Vagina (tissue), 2 donors: ENCODE data around the gene TAX1BP1. TPM values are rescaled to one million over a fixed set of nuclear protein-coding genes. Genes with fewer than 3 reads are reported as not detected.

Experiments
- DNase-seq, 2 donors: peaks; one replicate each; pipeline ENCODE4 v3.0.0-alpha.2; 2017; ENCODE audit errors: extremely low spot score in 2 of 2
- H3K27ac ChIP-seq: fragments of 200-600 bp; sonication (generic); one replicate; pipeline ENCODE4 v1.5.1; 2019
- H3K27me3 ChIP-seq: fragments of 200-600 bp; sonication (generic); one replicate; pipeline ENCODE4 v1.5.1; 2019
- H3K36me3 ChIP-seq, 2 donors: fragments of 200-600 bp; sonication (generic); one replicate each; pipeline ENCODE4 v1.5.1; 2017 to 2019
- H3K4me1 ChIP-seq: fragments of 200-600 bp; sonication (generic); one replicate; pipeline ENCODE4 v1.5.1; 2019
- H3K4me3 ChIP-seq, 2 donors: fragments of 200-600 bp; sonication (generic); 1 replicate in 1 of 2; 2 replicates in 1 of 2; pipeline ENCODE4 v1.5.1; 2016 to 2019
- H3K9me3 ChIP-seq: fragments of 200-600 bp; sonication (generic); one replicate; pipeline ENCODE4 v1.5.1; 2019
- POLR2A ChIP-seq, 2 donors: fragments of 450-650 bp; IDR thresholded peaks; one replicate each; pipeline ENCODE4 v1.6.1; 2017; ENCODE audit warnings: antibody characterized with exemption in 2 of 2, mild to moderate bottlenecking in 2 of 2, moderate library complexity in 2 of 2
- POLR2AphosphoS5 ChIP-seq, 2 donors: sonication (generic); formaldehyde crosslinking; IDR thresholded peaks; one replicate each; pipeline ENCODE4 v1.9.0; 2017; ENCODE audit warnings: antibody characterized with exemption in 2 of 2, mild to moderate bottlenecking in 2 of 2, low read depth in 1 of 2; ENCODE audit not compliant: insufficient read depth in 1 of 2
- intact Hi-C: fragments of 100-400 bp; cut with DNase I; formaldehyde crosslinking; loops from one replicate; pipeline ENCODE4 v1.15.1; 2023
- total RNA-seq: library from RNA; depleted of rRNA; stranded (reverse); fragments of >200 nt; gene quantifications from one replicate; pipeline ENCODE4 v1.2.3, GENCODE V29; 2016
- TF ChIP-seq, protein P1 (sequence below), 3 experiments: fragments of 450-650 bp in 2 of 3; fragments of 200-600 bp in 1 of 3; sonication (generic) in 1 of 3; IDR thresholded peaks; one replicate each; pipeline ENCODE4 v1.5.1; 2017 to 2019; ENCODE audit warnings: antibody characterized with exemption in 3 of 3, mild to moderate bottlenecking in 2 of 3, moderate library complexity in 2 of 3

TAX1BP1 gene
- total RNA-seq, 1 donor from 2014 or later, result 83.2 TPM

DNA sequence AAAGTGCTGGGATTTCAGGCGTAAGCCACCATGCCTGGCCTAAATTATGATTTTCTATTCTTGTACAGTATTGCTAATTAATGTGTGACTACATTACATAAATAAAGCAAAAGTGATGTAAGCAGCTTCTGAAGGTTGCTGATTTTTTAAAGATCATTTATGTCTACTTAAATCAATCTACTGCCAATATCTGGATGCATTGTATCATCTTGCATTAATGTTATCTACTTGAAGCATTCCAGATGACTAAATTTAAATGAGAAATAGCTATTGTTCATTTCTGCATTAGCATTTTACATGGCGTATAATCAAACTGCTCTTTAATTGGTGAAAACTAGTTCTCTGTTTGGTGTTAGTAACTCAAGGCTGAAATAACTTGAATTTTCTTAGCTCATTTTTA, 40.2 kb upstream of the TAX1BP1 start:
- no peak overlapping the region for H3K27ac ChIP-seq
- no peaks in the 10 kb centered on the region for H3K4me1 ChIP-seq
- intact Hi-C loops, result no loop called here
- no peak overlapping the region for H3K4me3 ChIP-seq
- DNase-seq, result no peak
- no peaks in the 10 kb centered on the region for H3K27me3 ChIP-seq
- no peaks in the 10 kb centered on the region for H3K36me3 ChIP-seq
- TF ChIP-seq, protein P1, sequence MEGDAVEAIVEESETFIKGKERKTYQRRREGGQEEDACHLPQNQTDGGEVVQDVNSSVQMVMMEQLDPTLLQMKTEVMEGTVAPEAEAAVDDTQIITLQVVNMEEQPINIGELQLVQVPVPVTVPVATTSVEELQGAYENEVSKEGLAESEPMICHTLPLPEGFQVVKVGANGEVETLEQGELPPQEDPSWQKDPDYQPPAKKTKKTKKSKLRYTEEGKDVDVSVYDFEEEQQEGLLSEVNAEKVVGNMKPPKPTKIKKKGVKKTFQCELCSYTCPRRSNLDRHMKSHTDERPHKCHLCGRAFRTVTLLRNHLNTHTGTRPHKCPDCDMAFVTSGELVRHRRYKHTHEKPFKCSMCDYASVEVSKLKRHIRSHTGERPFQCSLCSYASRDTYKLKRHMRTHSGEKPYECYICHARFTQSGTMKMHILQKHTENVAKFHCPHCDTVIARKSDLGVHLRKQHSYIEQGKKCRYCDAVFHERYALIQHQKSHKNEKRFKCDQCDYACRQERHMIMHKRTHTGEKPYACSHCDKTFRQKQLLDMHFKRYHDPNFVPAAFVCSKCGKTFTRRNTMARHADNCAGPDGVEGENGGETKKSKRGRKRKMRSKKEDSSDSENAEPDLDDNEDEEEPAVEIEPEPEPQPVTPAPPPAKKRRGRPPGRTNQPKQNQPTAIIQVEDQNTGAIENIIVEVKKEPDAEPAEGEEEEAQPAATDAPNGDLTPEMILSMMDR (IDR thresholded peaks at IDR 0.05), result no peak
- TF ChIP-seq POLR2AphosphoS5 (IDR thresholded peaks at IDR 0.05; ENCODE audit: insufficient read depth in 1 of 2, low read depth in 1 of 2) (no peak), POLR2A (IDR thresholded peaks at IDR 0.05) (no peak)
- no peaks in the 10 kb centered on the region for H3K9me3 ChIP-seq

DNA sequence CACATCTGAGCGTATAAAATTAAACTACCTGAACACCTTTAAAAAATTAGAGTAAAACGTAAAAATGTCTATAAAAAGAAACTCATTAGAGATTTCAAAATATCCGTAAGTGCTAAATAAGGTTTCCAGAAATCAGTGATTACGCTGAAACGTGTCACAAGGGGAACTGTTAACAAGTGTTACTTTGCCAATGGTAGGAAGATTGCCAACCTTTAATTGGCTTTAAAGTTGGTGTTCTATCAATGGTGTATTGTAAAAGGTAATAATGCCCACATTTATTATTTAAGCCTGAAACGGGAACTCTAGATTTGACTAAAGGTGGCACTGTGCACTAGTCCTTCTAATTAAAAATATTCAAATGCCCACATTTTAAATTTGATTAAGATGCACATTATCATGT, 39.5 kb upstream of the TAX1BP1 start:
- Histone ChIP-seq H3K36me3 (no peaks in the 10 kb centered on the region), H3K4me3 (no peak overlapping the region), H3K4me1 (no peaks in the 10 kb centered on the region), H3K27ac (no peak overlapping the region), H3K27me3 (no peaks in the 10 kb centered on the region), H3K9me3 (no peaks in the 10 kb centered on the region)
- TF ChIP-seq, protein P1 (IDR thresholded peaks at IDR 0.05), result no peak
- no peak for TF ChIP-seq POLR2AphosphoS5 (IDR thresholded peaks at IDR 0.05; ENCODE audit: insufficient read depth in 1 of 2, low read depth in 1 of 2)
- no peak for TF ChIP-seq POLR2A (IDR thresholded peaks at IDR 0.05)
- intact Hi-C loops, result no loop called here
- no peak for DNase-seq

DNA sequence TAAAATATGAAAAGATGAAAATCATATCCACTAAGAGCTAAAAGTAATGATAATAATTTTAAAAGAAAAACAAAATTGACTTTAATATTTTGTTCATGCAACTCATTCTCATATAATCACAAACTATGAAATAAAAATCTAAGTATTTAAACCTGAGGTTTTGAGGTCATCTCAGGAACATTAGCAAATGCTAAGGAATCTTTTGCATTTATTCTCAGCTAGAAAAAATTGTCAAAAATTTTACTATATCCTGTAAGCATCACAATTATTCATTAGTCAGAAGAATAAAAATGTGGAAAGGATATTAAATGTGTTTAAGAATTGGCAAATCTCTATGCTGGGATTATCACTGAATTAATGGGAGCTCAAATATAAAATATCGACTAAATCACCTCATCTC, 36.8 kb upstream of the TAX1BP1 start:
- no peak for DNase-seq
- intact Hi-C loops, result no loop called here
- TF ChIP-seq, protein P1 (IDR thresholded peaks at IDR 0.05), result no peak
- TF ChIP-seq POLR2A (IDR thresholded peaks at IDR 0.05), result no peak
- TF ChIP-seq POLR2AphosphoS5 (IDR thresholded peaks at IDR 0.05; ENCODE audit: insufficient read depth in 1 of 2, low read depth in 1 of 2), result no peak
- Histone ChIP-seq H3K36me3 (no peaks in the 10 kb centered on the region), H3K27me3 (no peaks in the 10 kb centered on the region), H3K4me1 (no peaks in the 10 kb centered on the region), H3K4me3 (no peak overlapping the region), H3K9me3 (no peaks in the 10 kb centered on the region), H3K27ac (no peak overlapping the region)

DNA sequence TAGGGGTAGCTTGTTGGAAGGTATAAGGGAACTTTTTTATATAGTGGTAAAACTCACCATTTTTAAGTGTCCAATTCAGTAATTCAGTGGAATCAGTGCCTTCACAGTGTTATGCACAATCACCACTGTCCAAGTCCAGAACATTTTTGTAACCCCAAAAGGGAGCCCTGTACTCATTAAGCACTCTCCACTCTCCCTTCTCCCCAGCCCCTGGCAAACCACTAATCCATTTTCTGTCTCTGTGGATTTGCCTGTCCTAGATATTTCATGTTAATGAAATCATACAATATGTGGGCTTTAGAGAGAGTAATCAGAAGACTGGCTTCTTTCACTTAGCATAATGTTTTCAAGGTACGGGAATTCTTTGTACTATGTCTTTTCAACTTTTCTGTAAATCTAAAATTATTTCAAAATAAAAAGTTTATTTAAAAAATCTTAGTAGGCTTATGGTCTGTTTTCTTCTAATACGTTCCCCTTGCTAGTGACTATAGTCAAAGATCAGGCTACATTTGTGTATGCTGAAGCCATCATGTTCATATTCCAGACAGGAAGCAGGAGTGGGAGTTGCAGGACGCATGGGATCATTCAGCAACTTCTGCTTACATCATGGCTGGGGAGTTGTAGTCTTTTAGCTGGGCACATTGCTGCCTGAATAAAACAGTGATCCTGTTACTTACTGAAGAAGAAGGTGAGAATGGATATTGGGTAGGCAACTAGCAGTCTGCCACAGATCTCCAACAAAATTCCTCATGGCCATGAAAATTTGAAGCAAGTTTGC, 35.4 kb upstream of the TAX1BP1 start:
- no peak overlapping the region for H3K27ac ChIP-seq
- intact Hi-C loops, result no loop called here
- peaks cover 8% of the 10 kb centered on the region for H3K4me1 ChIP-seq
- H3K36me3 ChIP-seq, result no peaks in the 10 kb centered on the region
- no peak for TF ChIP-seq POLR2AphosphoS5 (IDR thresholded peaks at IDR 0.05; ENCODE audit: insufficient read depth in 1 of 2, low read depth in 1 of 2)
- TF ChIP-seq, protein P1 (IDR thresholded peaks at IDR 0.05), result no peak
- no peak for TF ChIP-seq POLR2A (IDR thresholded peaks at IDR 0.05)
- no peaks in the 10 kb centered on the region for H3K27me3 ChIP-seq
- no peak overlapping the region for H3K4me3 ChIP-seq
- H3K9me3 ChIP-seq, result no peaks in the 10 kb centered on the region
- no peak for DNase-seq

DNA sequence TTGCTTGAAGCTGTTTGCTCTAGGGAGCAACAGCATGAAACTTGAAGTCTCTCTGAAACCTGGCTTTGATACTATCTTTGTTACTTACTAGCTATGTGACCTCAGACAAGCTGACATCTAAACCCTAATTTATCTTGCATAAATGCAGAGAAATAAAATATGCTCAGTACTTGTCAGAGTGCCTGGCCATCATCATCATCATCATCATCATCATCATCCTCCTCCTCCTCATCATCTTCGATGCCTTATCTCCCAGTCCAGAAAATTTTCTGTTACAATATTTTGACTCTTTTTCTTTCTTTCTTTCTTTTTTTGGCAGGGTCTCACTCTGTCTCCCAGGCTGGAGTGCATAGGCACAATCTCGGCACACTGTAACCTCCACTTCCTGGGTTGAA, 34.8 kb upstream of the TAX1BP1 start:
- H3K27ac ChIP-seq, result no peak overlapping the region
- DNase-seq, result no peak
- H3K36me3 ChIP-seq, result no peaks in the 10 kb centered on the region
- peaks cover 8% of the 10 kb centered on the region for H3K4me1 ChIP-seq
- no peaks in the 10 kb centered on the region for H3K9me3 ChIP-seq
- no peak for TF ChIP-seq POLR2AphosphoS5 (IDR thresholded peaks at IDR 0.05; ENCODE audit: insufficient read depth in 1 of 2, low read depth in 1 of 2)
- no peaks in the 10 kb centered on the region for H3K27me3 ChIP-seq
- intact Hi-C loops, result no loop called here
- no peak overlapping the region for H3K4me3 ChIP-seq
